ENCODE data around the gene IGSF9B.

IGSF9B gene

GRCh38 chr11:133936136-133936535 lies 20.6 kb downstream of the IGSF9B start:
- no peak for DNase-seq

GRCh38 chr11:133935551-133935910 lies 21.2 kb downstream of the IGSF9B start:
- DNase-seq, result no peak

GRCh38 chr11:133934599-133935550 lies 21.9 kb downstream of the IGSF9B start:
- DNase-seq, result peak; percentile 68

GRCh38 chr11:133934096-133934495 lies 22.7 kb downstream of the IGSF9B start:
- DNase-seq, result no peak

- DNase-seq, result no peak
These were observed 25.2 kb downstream of the IGSF9B start for GRCh38 chr11:133931449-133932060.

- no peak for DNase-seq
These were observed 25.9 kb downstream of the IGSF9B start for GRCh38 chr11:133930767-133931448.

- DNase-seq, result no peak
These were observed 26.6 kb downstream of the IGSF9B start for GRCh38 chr11:133930053-133930766.

- DNase-seq, result no peak
These were observed 27.2 kb downstream of the IGSF9B start for GRCh38 chr11:133929401-133930052.

GRCh38 chr11:133928628-133929059 lies 28.1 kb downstream of the IGSF9B start:
- DNase-seq, result no peak

GRCh38 chr11:133927690-133928627 lies 28.8 kb downstream of the IGSF9B start:
- DNase-seq, result peak; percentile 85

- no peak for DNase-seq
These were observed 30.1 kb downstream of the IGSF9B start for GRCh38 chr11:133926466-133927246.

- no peak for DNase-seq
These were observed 31.0 kb downstream of the IGSF9B start for GRCh38 chr11:133925756-133926155.

GRCh38 chr11:133924661-133925060 lies 32.1 kb downstream of the IGSF9B start:
- no peak for DNase-seq

GRCh38 chr11:133922078-133922870 lies 34.5 kb downstream of the IGSF9B start:
- DNase-seq, result no peak

GRCh38 chr11:133921513-133921912 lies 35.3 kb downstream of the IGSF9B start:
- no peak for DNase-seq

GRCh38 chr11:133921026-133921425 lies 35.7 kb downstream of the IGSF9B start:
- DNase-seq, result no peak

GRCh38 chr11:133920109-133920990 lies 36.4 kb downstream of the IGSF9B start:
- no peak for DNase-seq

GRCh38 chr11:133919330-133920108 lies 37.2 kb downstream of the IGSF9B start:
- DNase-seq, result no peak
